A673 (cell line): ENCODE data around the gene DDIT4L. TPM values are rescaled to one million over a fixed set of nuclear protein-coding genes. Genes with fewer than 3 reads are reported as not detected.

Source experiments
- BruUV-seq: library from RNA; stranded (reverse); fragments of 400-500 nt; replicated peaks from 2 replicates; lab custom pipeline; 2021; lab: Mats Ljungman, UMichigan
- CTCF ChIA-PET: fragments of 300-600 bp; sonication (Branson Sonifier 250); formaldehyde crosslinking; loops from one replicate; lab custom pipeline; 2022; ENCODE audit warnings: antibody characterized with exemption; lab: Charles Lee
- POLR2A ChIA-PET: fragments of 300-600 bp; sonication (Branson Sonifier 250); formaldehyde crosslinking; loops from one replicate; lab custom pipeline; 2022; ENCODE audit warnings: antibody characterized with exemption; ENCODE audit not compliant: low non-redundant PET; lab: Charles Lee
- DNase-seq: peaks from one replicate; pipeline ENCODE4 v3.0.0-alpha.2; 2015; ENCODE audit warnings: low spot score
- H3K27ac ChIP-seq: fragments of 200-600 bp; sonication (generic); 2 replicates; pipeline ENCODE4 v1.5.1; 2016; ENCODE audit warnings: mixed run types, low read depth, mild to moderate bottlenecking, mixed read lengths, antibody characterized with exemption, low read length; ENCODE audit not compliant: poor library complexity, severe bottlenecking
- H3K27me3 ChIP-seq: fragments of 200-600 bp; sonication (generic); replicated peaks from 2 replicates; pipeline ENCODE4 v1.6.1; 2017; ENCODE audit warnings: mixed run types, low read depth, mild to moderate bottlenecking, mixed read lengths, antibody characterized with exemption, low read length; ENCODE audit not compliant: insufficient read depth, poor library complexity
- H3K36me3 ChIP-seq: fragments of 200-600 bp; sonication (generic); 2 replicates; pipeline ENCODE4 v1.6.1; 2016; ENCODE audit warnings: mixed run types, mild to moderate bottlenecking, mixed read lengths, antibody characterized with exemption, low read length; ENCODE audit not compliant: insufficient read depth, poor library complexity, severe bottlenecking
- H3K4me1 ChIP-seq: fragments of 200-600 bp; sonication (generic); 2 replicates; pipeline ENCODE4 v1.6.1; 2017; ENCODE audit warnings: mixed run types, mild to moderate bottlenecking, mixed read lengths, antibody characterized with exemption, low read length; ENCODE audit not compliant: insufficient read depth, poor library complexity, severe bottlenecking
- H3K4me3 ChIP-seq: fragments of 200-600 bp; sonication (generic); 2 replicates; pipeline ENCODE4 v1.5.1; 2016; ENCODE audit warnings: low read depth, mixed run types, mild to moderate bottlenecking, mixed read lengths, low read length; ENCODE audit not compliant: poor library complexity, severe bottlenecking
- H3K9me3 ChIP-seq: fragments of 200-600 bp; sonication (generic); 2 replicates; pipeline ENCODE4 v1.6.1; 2016; ENCODE audit warnings: mixed run types, low read depth, mild to moderate bottlenecking, mixed read lengths, antibody characterized with exemption, low read length; ENCODE audit not compliant: poor library complexity, severe bottlenecking
- CTCF ChIP-seq: fragments of 300-800, 200-600 bp; sonication (generic); conservative IDR thresholded peaks from 2 replicates; pipeline ENCODE4 v1.5.1; 2017; ENCODE audit warnings: low read depth, mild to moderate bottlenecking, antibody characterized with exemption, low read length, moderate library complexity, mixed read lengths
- EZH2 ChIP-seq: fragments of 200-600 bp; sonication (generic); IDR thresholded peaks from 2 replicates; pipeline ENCODE4 v1.6.1; 2017; ENCODE audit warnings: borderline replicate concordance, low read depth, mild to moderate bottlenecking, mixed read lengths, antibody characterized with exemption, low read length; ENCODE audit not compliant: poor library complexity, severe bottlenecking
- intact Hi-C: fragments of 100-400 bp; cut with micrococcal nuclease; formaldehyde crosslinking; loops from one replicate; pipeline ENCODE4 v1.10.0; 2022; ENCODE audit not compliant: unreplicated experiment
- total RNA-seq: library from RNA; stranded (reverse); gene quantifications from 2 replicates; pipeline ENCODE4 v1.2.3, GENCODE V29; 2021

The DDIT4L gene
- total RNA-seq, 1 experiment from 2014 or later, result 0.15 TPM

DNA sequence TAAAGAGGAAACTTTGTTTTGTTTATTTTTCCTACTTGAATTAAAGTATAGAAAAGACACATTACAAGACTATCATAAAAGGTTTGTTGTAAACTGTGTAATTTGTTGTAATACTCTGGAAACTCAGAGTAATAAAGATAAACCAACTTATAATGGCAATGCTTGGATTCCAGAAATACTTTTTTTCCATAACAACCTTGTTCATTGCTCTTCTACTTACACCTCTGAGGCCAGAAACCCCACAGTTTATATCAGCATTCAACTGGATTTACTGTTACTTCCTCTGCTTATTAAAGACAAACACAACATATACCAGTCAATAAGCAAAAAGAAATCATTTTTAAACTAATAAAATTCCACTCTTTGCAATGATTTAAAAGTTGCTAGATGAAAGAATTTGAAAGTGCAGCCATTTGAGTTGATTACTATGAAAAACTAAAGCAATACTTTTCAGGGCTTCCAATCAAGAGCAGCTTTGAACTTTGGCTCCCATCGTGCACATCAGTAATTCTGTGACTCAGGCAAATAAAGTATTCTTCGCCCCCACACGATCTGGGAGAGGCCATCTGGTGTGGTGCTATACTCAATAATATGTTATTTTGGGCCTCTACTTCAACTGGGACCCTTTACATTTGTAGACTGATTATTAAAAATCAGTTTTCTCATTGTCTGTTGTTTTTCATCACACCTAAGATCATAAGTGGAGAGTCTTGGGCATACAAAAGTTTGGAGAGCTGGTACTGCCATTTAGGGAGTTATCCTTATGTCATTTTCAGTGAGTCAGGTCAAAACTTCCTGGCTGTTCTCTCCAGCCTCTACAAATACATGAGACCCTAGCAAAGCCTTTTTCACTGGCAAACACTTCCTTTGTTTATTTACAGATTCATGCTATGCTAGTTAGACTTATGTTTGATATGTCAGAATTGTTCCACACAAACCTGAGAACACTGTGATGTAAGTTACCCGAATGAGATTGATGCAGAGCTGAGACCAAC, 20.5 kb downstream of the DDIT4L start:
- intact Hi-C loops, result no loop called here
- ChIA-PET POLR2A (no interaction called here), CTCF (interaction anchor here (0.5 kb wide), 1 partner anchor 55 kb away, joined by 5 read pairs; no protein-coding TSS in a partner anchor)
- no TSS peak for BruUV-seq
- Histone ChIP-seq H3K4me1 (peaks cover 9% of the 10 kb centered on the region), H3K36me3 (no peaks in the 10 kb centered on the region), H3K27ac (no peak overlapping the region), H3K9me3 (no peaks in the 10 kb centered on the region), H3K27me3 (no peaks in the 10 kb centered on the region), H3K4me3 (no peak overlapping the region)
- TF ChIP-seq CTCF (no peak), EZH2 (no peak)
- DNase-seq, result no peak

DNA sequence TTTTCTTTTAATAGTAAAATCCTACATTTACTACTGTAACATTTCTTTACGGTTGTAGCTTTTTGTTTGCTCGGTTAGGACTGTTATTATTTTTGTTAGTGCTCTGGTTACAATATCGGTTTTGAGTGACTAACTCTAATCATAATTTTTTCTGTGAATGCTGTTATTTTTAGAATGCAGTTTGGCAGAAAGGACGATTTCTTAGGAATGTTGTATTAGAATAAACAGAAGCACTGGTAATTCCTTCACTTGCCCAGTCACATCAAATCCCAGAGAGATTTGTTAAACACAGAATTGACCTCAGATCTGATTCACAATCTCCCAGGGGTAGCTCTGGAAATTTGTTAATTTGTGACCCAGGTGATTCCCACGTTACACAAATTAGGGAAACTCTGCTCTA, 21.7 kb downstream of the DDIT4L start:
- no TSS peak for BruUV-seq

More for the DNA sequence above, 21.7 kb downstream of the DDIT4L start:
- POLR2A ChIA-PET, result no interaction called here
- Histone ChIP-seq H3K4me3 (no peak overlapping the region), H3K27me3 (no peaks in the 10 kb centered on the region), H3K9me3 (no peaks in the 10 kb centered on the region), H3K4me1 (peaks cover 12% of the 10 kb centered on the region), H3K27ac (no peak overlapping the region), H3K36me3 (no peaks in the 10 kb centered on the region)
- no peak for DNase-seq
- CTCF ChIA-PET, result no interaction called here
- TF ChIP-seq EZH2 (no peak), CTCF (no peak)
- intact Hi-C loops, result no loop called here
